Heart left ventricle (tissue), 13 donors: Measurements from ENCODE around the gene PCDHA1.

ENCODE experiments used
- POLR2A ChIP-seq, 2 donors: fragments of 450-650 bp; IDR thresholded peaks; one replicate each; pipeline ENCODE4 v1.6.1; 2017; ENCODE audit warnings: antibody characterized with exemption in 2 of 2, mild to moderate bottlenecking in 2 of 2, moderate library complexity in 2 of 2
- TF ChIP-seq, protein P1 (sequence below), 12 donors: fragments of 200-600 bp; sonication (generic) in 4 of 12; IDR thresholded peaks; one replicate each; pipeline versions ENCODE4 v1.5.0 to v1.8.0; 2018 to 2022; ENCODE audit warnings: antibody characterized with exemption in 12 of 12, mild to moderate bottlenecking in 5 of 12
- donor health status: ischemic (EF 13 %, LVEDD 7.1; RV severe dilation, severe dysfunction).
- donor health status: DM: no; HTN: yes; CAD: no.
- donor health status: DM: no; HTN: no; CAD: no.
- donor health status: ischemic (EF 25% LVEDD 6.9; RV normal size, moderate dysfunction).
- donor health status: ischemic (EF 25% LVEDD 5.7; RV mildly dilated, moderate dysfunction).
- donor health status: ischemic (EF 35%, LVEDD 5.7; RV mildly dilated, moderate dysfunction).
- donor health status: nonischemic (EF 11% LVEDD 7.7; RV severe dilation, severe dysfunction).
- donor health status: DM: yes; HTN: yes; CAD: no.
- donor health status: PGD.
- donor health status: ischemic (EF 29% LVEDD 5.4; RV normal size, mild dysfunction).
- donor health status: nonischemic (EF 23%, LVEDD 6.1; RV moderate dilation, normal function).

DNA sequence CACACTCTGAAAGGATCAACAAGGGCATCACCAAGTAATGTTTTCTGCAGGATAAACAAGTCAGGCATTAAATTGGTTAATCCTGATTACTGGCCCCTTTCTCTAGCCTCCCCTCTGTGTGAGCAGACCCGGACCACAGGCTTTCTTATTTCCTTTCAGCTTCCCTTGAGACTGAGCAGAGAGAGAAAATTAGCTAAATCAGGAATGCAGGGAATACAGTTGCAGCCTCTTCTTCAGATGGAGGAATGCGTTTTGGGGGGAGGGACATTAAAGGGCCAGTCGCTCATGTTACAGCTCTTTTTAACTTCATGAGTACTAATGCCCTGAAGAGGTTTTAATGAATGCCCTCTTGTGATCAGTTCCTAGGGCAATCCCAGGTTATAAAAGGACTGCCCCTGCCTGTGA lies 200.2 kb downstream of the PCDHA1 start:
- no peak for TF ChIP-seq POLR2A (IDR thresholded peaks at IDR 0.05)
- TF ChIP-seq, protein P1, sequence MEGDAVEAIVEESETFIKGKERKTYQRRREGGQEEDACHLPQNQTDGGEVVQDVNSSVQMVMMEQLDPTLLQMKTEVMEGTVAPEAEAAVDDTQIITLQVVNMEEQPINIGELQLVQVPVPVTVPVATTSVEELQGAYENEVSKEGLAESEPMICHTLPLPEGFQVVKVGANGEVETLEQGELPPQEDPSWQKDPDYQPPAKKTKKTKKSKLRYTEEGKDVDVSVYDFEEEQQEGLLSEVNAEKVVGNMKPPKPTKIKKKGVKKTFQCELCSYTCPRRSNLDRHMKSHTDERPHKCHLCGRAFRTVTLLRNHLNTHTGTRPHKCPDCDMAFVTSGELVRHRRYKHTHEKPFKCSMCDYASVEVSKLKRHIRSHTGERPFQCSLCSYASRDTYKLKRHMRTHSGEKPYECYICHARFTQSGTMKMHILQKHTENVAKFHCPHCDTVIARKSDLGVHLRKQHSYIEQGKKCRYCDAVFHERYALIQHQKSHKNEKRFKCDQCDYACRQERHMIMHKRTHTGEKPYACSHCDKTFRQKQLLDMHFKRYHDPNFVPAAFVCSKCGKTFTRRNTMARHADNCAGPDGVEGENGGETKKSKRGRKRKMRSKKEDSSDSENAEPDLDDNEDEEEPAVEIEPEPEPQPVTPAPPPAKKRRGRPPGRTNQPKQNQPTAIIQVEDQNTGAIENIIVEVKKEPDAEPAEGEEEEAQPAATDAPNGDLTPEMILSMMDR (IDR thresholded peaks at IDR 0.05), result no peak
